ENCODE measurements around the gene MUS81.
"Not testable (repeated sequence)": the region's sequence is repeated elsewhere in the genome, so short reads cannot be mapped to it uniquely, and the experiment has no call there.

The MUS81 gene, protein sequence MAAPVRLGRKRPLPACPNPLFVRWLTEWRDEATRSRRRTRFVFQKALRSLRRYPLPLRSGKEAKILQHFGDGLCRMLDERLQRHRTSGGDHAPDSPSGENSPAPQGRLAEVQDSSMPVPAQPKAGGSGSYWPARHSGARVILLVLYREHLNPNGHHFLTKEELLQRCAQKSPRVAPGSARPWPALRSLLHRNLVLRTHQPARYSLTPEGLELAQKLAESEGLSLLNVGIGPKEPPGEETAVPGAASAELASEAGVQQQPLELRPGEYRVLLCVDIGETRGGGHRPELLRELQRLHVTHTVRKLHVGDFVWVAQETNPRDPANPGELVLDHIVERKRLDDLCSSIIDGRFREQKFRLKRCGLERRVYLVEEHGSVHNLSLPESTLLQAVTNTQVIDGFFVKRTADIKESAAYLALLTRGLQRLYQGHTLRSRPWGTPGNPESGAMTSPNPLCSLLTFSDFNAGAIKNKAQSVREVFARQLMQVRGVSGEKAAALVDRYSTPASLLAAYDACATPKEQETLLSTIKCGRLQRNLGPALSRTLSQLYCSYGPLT

DNA sequence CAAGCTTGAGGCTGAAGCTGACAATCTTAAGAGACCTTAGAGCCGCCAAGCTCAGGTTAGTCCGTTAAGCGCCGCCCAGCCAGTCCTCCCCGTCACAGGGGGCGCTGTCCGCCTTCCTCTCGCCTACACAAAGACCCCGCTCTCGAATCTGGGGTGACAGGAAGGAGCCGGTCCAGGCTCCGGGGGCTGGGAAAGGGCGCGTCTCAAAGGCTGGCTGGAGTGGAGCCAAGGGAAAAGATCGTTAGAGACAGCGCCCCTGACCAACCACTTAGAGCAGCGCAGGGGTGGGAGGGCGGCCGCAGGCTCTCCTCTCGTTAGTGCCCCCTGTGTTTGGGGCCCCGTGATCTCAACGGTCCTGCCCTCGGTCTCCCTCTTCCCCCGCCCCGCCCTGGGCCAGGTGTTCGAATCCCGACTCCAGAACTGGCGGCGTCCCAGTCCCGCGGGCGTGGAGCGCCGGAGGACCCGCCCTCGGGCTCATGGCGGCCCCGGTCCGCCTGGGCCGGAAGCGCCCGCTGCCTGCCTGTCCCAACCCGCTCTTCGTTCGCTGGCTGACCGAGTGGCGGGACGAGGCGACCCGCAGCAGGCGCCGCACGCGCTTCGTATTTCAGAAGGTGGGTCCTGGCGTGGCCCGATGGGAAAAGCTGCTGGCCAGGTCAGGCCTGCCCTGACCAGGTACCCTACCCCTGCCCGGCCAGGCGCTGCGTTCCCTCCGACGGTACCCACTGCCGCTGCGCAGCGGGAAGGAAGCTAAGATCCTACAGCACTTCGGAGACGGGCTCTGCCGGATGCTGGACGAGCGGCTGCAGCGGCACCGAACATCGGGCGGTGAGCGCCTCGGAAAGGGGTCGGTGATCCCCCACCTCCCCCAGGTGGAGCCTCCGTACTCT lies at the start of gene MUS81:
TSS of gene MUS81 (plus strand) at position 156 of the 887 bp plus-strand sequence. CDS start at position 477, 321 bp downstream.
- peak; percentile 98 for DNase-seq

DNA sequence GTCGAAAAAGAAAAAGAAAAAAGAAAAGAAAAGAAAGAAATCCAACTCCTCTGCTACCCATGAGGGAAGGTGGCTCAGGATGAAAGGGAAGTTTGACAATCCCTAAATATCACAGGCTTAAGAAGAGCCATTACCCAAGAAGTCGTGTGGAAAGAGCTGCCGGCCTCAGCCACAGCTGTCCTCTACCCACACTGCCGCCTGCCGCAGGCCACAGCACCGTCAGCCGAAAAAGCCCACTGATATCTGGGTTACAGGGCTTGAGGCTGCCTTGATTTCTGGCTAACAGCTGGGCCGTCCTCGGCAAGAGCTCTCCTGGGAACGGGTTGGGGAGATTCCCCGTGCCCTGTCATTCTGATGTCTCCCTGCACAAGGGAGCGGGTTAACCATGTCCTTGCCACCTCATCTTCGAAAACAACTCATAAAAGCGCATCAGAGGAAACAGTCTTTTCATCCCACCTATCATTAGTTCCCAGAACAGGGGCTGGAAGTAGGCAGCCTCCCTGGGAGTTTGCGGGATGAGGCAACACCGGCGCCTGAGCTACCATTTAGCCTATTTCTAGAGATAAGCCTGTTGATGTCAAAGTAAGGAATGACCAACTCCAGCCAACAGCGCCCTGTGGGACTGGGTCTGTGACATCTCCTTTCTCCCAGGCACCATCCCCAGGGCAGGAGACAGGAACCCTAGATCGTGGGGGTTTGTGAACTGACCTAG lies 48.3 kb upstream of the MUS81 start:
- no peak for DNase-seq

DNA sequence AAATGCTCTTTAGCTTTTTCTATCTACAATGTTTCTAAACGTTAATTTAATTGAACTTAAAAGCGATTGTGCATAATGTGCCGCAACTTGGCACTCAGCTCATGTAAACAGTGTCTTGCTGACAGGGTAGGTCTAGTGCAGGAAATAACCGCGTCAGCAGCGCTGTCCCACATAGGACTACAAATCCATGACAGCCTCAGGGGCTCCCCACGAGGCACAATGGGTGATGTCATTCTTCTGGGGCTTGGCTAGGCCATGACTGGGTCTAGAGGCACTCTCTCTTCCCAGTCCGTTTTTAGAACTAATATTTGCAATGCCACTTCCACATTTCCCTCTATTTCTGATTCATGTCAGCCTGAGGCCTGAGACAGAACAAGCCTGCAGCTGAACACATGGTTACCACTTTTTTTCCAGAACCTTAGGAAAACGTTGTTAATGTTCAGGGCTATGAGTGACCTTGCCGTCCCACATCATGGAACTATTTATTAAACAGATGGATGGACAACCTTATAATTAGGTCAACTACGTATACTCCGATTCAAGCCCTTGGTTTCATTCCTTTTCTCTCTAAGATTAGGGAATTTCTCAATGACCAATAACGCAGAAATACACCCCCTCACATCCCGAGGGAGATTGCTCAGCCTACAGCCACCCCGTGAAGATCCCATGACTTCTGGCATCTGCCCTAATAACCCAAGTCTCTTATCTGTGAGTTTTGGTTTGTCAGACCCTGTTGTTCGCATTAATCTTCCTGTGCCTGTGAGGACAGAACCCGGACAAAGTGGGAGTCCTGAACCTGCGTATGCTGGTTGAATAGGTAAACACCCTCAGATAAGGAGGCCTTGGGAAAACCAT lies 45.9 kb upstream of the MUS81 start:
- DNase-seq, result no peak

DNA sequence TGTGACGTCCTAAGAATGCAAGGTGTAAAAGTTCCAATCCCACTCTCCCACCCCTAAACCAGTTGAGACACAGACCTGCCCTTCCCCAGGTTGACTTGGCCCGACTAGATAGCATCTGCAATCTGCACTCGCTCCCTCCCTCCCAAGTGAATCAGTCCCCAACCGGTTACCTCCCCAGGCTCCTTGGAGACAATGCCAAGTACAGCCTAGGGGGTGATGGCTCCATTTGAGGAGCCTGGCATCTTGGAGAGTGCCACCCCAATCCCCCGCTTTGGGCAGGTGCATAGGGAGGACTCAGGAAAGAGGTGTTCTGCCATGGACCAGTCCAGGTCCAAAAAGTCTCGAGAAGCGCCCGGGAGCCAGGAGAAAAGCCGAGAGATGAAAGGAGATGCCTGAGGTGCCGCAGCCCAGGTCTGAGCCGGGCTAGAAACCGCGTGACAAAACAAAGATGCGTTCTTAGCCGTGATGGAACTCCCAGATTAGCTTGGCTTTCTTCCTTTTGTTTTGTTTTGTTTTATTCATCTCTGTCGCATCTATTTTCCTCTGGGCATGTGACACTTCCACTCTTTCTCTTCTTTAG lies 45.2 kb upstream of the MUS81 start:
- no peak for DNase-seq

DNA sequence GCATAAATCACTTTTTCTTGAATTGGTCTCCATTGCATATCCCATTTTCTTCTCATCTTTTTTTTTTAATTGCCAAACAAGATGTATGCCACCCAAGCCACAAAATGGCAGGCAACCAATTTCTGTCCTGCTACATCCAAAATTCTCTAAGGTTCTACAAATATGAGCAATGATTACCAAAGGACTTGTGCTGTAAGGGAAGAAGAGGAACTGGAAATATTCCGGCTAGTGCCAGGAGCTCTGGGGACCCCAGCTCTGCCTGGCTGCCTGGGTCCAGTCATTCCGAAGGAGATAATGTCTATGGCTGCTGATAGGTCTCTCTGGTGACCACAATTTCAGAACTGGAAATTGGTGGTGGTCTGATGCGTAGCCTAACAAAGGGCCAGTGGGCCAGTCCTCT lies 43.5 kb upstream of the MUS81 start:
- no peak for DNase-seq

DNA sequence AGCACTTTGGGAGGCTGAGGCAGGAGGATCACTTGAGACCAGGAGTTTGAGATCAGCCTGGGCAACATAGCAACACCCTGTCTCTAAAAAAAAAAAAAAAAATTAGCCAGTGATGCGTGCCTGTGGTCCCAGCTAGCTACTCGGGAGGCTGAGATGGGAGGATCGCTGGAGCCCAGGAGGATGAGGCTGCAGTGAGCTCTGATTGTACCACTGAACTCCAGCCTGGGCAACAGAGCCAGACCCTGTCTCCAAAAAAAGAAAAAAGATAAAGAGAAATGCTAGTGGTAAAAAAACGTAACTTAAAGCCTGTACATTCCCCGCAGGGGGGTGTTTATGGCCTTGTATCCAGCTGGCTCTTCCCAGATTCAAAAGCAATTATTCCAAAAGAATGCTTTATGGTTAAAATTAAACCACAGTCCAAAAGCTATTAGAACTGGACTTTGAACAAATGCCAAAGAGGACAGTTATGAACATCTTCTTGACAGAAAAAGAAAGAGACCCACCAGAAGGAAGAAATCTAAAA lies 42.9 kb upstream of the MUS81 start:
- DNase-seq, result no peak

DNA sequence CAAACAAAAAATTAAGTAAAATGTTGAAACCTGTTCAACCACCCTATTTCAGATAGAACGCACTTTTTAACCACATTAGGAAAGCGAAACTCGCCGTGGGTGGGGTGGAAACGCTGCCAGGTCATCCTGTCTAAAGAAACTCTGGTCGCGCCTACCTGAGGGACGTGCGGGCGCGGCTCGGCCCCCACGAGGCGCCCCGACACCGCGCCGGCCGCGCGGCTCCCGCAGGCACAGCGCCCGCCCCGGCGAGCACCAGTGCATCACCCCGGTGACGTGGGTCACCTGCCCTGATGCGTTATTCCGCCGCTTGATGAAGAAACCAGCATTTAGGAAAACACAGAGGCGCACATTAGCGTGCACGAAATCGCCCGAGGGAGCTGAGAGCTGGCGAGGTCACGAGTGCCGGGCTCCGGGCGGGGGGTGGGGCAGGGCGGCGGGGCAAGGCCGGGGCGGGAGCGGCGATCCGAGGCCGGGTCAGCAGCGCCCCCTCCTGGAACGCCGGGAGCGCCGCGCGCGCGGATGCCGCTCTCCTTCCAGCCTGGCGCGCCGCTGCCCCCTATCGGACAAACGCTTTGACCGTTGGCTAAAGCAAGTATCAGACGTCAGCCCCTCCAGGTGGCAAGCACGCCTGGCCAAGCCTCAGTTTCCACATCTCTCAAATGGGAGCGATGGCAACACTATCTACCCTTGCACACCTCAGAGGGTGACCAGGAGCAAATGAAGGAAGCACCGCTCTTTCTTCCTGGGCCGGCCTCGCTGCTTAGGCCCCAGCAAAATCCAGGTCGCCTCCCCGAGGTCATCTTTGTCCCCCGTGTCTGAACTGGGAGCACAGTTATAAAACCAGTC lies 42.2 kb upstream of the MUS81 start:
- DNase-seq, result peak; percentile 97

DNA sequence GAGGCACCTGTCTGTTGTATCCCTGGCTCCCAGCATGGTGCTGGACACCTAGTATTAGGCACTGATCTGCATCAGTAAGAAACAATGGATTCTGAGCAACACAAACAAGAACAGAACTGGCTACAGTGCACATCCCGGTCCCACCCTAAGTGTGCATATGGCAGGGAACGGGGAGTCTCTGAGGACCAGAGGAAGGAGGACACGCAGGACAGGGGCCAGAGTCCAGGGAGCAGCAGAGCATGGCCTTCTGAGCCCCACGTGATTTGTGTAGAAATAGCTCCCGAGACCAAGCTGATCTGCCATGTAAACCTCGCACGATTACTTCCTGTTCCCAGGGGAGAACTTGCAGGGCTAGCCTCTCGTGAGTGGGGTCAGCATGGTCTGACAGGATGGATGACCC lies 39.1 kb upstream of the MUS81 start:
- DNase-seq, result no peak

DNA sequence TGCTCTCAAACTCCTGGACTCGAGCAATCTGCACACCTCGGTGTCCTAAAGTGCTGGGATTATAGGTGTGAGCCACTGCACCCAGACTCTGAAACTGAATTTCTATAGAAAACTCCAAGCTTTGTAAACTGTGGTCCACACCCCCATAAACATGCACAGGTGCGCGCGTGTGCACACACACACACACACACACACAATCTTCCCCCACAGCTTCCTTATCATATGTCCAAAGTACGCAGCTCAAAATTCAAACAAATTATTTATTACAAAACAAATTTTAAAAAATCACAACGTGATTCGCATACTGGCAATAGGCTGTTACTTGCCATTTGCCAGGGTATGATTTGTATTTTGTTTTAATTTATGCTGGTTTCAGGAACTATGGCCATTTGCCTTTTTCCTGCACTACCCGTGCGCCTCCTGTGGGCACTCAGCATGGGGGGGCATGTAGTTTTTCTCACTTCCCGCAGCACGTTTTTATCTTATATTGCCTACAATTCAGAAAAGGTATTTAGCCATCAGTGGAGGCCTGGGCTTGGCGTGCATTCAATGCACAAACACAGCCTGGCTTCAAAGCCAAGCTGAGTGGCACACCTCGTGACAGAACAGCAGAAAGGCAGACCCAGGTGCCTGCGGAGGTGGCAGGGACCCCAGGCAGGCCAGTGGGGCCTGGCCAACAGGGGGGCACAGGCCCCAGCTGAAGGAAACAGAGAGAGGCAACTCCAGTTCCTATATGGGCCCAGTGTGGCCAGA lies 37.3 kb upstream of the MUS81 start:
- no peak for DNase-seq

DNA sequence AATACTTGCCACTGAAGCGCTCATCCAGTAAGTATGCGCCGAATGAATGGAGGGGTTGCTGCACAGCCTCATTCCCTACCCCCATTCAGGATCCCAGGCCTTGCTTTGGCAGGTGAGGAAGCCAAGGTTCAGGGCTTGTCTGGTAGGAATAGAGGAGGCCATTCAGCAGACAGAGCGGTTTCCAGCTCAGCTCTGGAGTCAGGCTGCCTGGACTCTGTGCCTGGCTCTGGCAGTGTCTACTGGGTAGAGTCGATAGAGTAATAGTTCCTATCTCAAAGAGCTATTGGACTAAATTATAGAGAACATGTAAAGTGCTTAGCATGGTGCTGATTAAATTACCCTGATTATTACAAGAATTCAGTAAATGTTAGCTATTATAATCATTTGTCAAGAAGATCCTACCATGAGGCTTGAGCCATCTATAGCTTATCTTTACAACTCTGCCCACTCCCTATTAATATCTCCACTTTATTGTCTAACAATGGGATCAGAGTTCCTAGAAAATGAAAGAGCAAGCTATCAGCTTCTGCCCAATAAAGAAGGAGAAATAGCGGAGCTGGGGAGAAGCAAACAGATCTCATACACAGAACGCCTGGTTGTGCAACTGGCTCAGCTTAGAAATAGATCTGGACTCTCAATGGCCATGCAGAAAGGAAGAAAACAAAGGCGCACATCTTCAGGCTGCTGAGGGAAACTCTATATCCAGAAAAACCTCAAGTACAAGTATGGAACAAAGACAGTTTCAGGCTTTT lies 33.1 kb upstream of the MUS81 start:
- no peak for DNase-seq

DNA sequence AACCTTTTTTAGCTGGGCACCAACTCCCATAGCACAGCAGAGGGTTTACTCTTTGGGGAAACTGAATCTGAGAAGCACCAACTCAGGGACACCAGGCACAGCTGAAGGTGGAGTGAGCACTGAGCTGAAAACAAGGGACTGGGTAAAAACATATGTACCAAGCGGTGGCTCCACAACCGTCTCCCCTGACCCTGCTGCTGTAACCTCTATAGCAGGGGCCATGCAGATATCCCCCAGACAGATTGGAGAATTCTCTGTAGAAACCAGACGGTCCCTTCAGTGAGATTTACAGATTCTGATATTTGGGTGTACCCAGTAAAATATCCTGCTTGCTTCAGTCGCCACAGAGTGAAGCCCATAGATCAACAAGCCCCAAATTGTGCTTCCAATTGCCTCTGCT lies 30.8 kb upstream of the MUS81 start:
- no peak for DNase-seq

DNA sequence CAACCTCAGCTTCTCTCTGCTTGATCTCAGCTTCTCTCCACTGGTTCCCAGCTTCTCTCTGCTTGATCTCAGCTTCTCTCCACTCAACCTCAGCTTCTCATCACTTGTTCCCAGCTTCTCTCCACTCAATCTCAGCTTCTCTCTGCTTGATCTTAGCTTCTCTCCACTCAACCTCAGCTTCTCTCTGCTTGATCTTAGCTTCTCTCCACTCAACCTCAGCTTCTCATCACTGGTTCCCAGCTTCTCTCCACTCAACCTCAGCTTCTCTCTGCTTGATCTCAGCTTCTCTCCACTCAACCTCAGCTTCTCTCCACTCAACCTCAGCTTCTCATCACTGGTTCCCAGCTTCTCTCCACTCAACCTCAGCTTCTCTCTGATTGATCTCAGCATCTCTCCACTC lies 28.0 kb upstream of the MUS81 start:
- DNase-seq, result not testable (repeated sequence)

DNA sequence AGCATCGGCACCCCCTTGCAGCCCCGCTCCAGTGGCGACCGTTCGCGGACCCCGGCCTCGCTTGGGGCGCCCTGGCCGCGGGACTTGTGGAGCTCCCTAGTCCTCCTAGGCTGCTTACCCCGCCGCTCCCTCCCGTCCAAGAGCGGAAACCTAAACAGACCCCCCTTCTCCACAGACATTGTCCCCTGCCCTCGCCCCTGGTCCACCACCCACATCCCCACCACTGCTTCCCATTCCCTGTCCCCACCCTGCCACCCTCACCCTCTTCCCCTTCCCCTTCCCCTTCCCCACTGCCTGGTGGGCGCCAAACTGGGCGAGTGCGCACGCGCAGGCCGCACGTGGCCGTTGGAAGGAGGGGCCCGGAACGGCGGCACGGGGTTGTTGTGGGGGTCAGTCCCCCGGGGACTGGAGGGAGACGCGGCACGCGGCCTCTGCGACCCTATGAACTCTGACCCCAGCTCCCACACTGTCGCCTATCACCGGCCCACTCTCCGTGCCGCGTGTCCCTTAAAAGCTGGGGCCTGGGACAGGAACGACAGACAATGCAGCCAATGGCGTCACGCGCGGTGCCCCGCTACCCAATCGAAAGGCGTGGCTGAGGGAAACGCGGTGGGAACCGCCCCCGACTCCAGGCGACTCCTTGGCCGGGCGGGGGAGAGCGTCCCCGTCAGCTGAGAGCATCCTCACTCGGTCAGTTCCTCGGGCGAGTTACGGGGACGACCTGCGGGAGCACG lies 26.8 kb upstream of the MUS81 start, which contains the start of gene SNX32:
TSS of gene SNX32 (plus strand) at position 667 of the 734 bp plus-strand sequence. CDS start 103 bp downstream, outside the sequence.
- DNase-seq, result peak; percentile 94

DNA sequence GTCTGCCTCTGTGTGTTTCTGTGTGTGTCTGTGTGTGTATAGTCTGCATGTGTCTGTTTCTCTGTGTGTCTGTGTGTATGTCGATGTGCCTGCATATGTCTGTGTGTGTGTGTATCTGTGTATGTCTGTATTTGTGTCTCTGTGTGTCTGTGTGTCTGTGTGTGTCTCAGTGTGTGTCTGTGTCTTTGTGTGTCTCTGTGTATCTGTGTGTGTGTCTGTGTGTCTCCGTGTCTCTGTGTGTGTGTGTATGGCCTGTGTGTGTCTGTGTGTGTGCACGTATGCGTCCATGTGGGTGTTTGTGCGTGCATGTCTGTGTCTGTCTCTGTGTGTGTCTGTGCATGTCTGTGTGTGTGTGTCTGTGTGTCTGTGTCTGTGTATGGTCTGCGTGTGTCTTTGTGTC lies 26.0 kb upstream of the MUS81 start:
- no peak for DNase-seq

DNA sequence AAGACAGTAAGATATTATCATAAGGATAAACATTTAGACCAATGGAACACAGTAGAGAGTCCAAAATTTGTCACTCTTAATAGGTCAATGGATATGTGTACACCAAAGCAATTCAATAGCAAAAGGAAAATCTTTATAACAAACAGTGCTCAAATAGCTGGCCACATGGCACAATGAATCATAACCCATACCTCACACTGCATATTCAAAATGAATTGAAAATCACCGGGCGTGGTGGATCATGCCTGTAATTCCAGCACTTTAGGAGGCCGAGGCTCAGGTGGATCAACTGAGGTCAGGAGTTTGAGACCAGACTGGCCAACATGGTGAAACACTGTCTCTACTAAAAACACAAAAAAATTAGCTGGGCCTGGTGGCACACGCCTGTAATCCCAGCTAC lies 18.1 kb upstream of the MUS81 start:
- DNase-seq, result no peak

DNA sequence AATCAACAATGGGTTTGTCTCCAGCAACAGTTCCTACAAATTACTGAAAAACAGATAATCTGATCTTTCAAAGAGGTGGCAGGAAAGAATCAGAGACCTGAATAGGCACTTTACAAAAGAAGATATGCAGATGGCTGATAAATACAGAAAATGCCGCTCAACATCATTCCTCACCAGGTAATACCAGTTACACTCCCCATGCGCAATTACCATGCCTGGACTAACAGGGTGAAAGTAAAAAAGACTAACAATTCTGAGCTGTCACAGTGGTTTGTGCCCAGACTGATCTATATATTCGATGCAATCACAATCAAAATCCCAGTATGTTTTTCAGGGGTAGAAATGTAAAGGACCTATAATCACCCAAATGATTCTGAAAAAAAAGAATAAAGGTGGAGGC lies 16.4 kb upstream of the MUS81 start:
- no peak for DNase-seq

DNA sequence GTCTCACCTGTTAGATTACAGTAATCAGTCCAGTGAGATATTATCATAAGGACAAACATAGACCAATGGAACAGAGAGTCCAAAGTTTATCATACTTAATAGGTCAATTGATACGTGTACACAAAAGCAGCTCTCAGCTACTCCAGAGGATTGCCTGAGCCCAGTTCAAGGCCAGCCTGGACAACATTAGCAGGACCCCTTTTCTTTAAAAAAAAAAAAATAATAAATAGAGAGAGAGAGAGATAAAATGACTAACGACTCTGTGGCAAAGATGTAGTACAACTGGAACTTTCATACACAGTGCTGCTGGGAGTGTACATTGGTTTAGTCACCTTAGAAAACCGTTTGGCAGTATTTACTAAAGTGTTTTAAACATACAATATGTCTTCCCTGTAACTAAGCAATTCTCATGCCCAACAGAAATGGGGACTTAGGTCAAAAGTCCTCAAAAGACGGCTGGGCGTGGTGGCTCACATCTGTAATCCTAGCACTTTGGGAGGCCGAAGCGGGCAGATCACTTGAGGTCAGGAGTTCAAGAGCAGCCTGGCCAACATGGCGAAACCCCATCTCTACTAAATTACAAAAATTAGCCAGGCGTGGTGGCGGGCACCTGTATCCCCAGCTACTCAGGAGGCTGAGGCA lies 15.9 kb upstream of the MUS81 start:
- DNase-seq, result no peak

DNA sequence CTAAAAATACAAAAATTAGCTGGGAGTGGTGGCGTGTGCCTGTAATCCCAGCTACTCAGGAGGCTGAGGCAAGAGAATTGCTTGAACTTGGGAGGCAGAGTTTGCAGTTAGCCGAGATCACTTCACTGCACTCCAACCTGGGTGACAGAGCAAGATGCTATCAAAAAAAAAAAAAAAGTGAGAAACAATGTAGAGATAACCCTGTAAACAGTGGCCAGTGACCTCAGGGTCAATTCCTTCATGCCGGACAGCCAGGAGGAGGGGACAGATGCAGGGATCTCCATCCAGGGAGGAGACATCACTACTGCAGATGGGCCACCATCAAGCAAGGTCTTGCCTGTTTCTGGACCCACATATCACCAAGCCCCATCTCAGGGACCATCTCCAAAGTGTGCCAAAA lies 12.5 kb upstream of the MUS81 start:
- DNase-seq, result no peak
